HG03064 (cell line): ENCODE measurements around the gene THRAP3.

ENCODE experiments used
- ATAC-seq: cut with Tn5 transposase; IDR thresholded peaks from one replicate; pipeline ENCODE4 v1.9.1; 2021; ENCODE audit warnings: low read depth; ENCODE audit not compliant: unreplicated experiment

The THRAP3 gene

GRCh38 chr1:36322786-36323635 is 98.8 kb downstream of the THRAP3 start:
- no peak for ATAC-seq

GRCh38 chr1:36323636-36324352 is 99.6 kb downstream of the THRAP3 start, which contains the start of gene EVA1B:
Gene EVA1B (minus strand): TSS chr1:36323645. CDS start chr1:36323037, 608 bp downstream.
- no peak for ATAC-seq

- no peak for ATAC-seq
Observed at GRCh38 chr1:36324353-36324703, 100.1 kb downstream of the THRAP3 start.

GRCh38 chr1:36326499-36326898 is 102.3 kb downstream of the THRAP3 start:
- ATAC-seq, result no peak

GRCh38 chr1:36327421-36328087 is 103.3 kb downstream of the THRAP3 start:
- no peak for ATAC-seq

- no peak for ATAC-seq
Observed at GRCh38 chr1:36328088-36328480, 103.8 kb downstream of the THRAP3 start.

GRCh38 chr1:36328713-36329112 is 104.5 kb downstream of the THRAP3 start:
- no peak for ATAC-seq

- no peak for ATAC-seq
Observed at GRCh38 chr1:36329817-36330216, 105.6 kb downstream of the THRAP3 start.

- no peak for ATAC-seq
Observed at GRCh38 chr1:36330940-36331339, 106.7 kb downstream of the THRAP3 start.

- ATAC-seq, result no peak
Observed at GRCh38 chr1:36337830-36338229, 113.6 kb downstream of the THRAP3 start.

GRCh38 chr1:36339215-36339614 is 115.0 kb downstream of the THRAP3 start:
- no peak for ATAC-seq

GRCh38 chr1:36339615-36340014 is 115.4 kb downstream of the THRAP3 start:
- ATAC-seq, result no peak

- no peak for ATAC-seq
Observed at GRCh38 chr1:36341626-36342320, 117.5 kb downstream of the THRAP3 start.

- ATAC-seq, result no peak
Observed at GRCh38 chr1:36342426-36343185, 118.4 kb downstream of the THRAP3 start.

- no peak for ATAC-seq
Observed at GRCh38 chr1:36343651-36344394, 119.6 kb downstream of the THRAP3 start.

GRCh38 chr1:36344395-36344680 is 120.1 kb downstream of the THRAP3 start:
- no peak for ATAC-seq

- no peak for ATAC-seq
Observed at GRCh38 chr1:36345353-36345752, 121.1 kb downstream of the THRAP3 start.

GRCh38 chr1:36346741-36347370 is 122.6 kb downstream of the THRAP3 start:
- ATAC-seq, result no peak

- no peak for ATAC-seq
Observed at GRCh38 chr1:36349241-36349671, 125.0 kb downstream of the THRAP3 start.
